ENCODE measurements around the gene ADIPOQ.
"Not testable (repeated sequence)": the region's sequence is repeated elsewhere in the genome, so short reads cannot be mapped to it uniquely, and the experiment has no call there.

Gene ADIPOQ

GRCh38 chr3:186842426-186843038 is at the start of gene ADIPOQ:
Gene ADIPOQ, plus strand, starts transcription at chr3:186842710. Its CDS starts 10,349 bp downstream, at chr3:186853059.
- Histone ChIP-seq H3K4me1 (ENCODE audit: control insufficient read depth in 1 of 2, insufficient read depth in 1 of 2, low read depth in 1 of 2, low read length in 1 of 2) (no peaks in the 10 kb centered on the region), H3K27me3 (no peaks in the 10 kb centered on the region), H3K4me3 (ENCODE audit: low read depth in 1 of 2, low read length in 1 of 2) (no peak within 1 kb of the TSS), H3K27ac (no peak within 1 kb of the TSS), H3K9me3 (no peaks in the 10 kb centered on the region), H3K36me3 (no peaks in the 10 kb centered on the region)
- no peak for TF ChIP-seq CTCF (IDR thresholded peaks at IDR 0.05)

- no peak for TF ChIP-seq CTCF (IDR thresholded peaks at IDR 0.05)
- Histone ChIP-seq H3K27me3 (no peaks in the 10 kb centered on the region), H3K4me3 (ENCODE audit: low read depth in 1 of 2, low read length in 1 of 2) (no peak overlapping the region), H3K27ac (no peak overlapping the region), H3K36me3 (peaks cover 9% of the 10 kb centered on the region), H3K9me3 (no peaks in the 10 kb centered on the region), H3K4me1 (ENCODE audit: control insufficient read depth in 1 of 2, insufficient read depth in 1 of 2, low read depth in 1 of 2, low read length in 1 of 2) (no peaks in the 10 kb centered on the region)
Measured at GRCh38 chr3:186798239-186798874, 44.2 kb upstream of the ADIPOQ start.

GRCh38 chr3:186800285-186800684 is 42.2 kb upstream of the ADIPOQ start:
- peaks cover 4% of the 10 kb centered on the region for H3K36me3 ChIP-seq
- no peak for TF ChIP-seq CTCF (IDR thresholded peaks at IDR 0.05)

GRCh38 chr3:186802701-186803100 is 39.8 kb upstream of the ADIPOQ start:
- Histone ChIP-seq H3K27me3 (no peaks in the 10 kb centered on the region), H3K4me3 (ENCODE audit: low read depth in 1 of 2, low read length in 1 of 2) (no peak overlapping the region), H3K9me3 (no peaks in the 10 kb centered on the region), H3K27ac (no peak overlapping the region), H3K4me1 (ENCODE audit: control insufficient read depth in 1 of 2, insufficient read depth in 1 of 2, low read depth in 1 of 2, low read length in 1 of 2) (peaks cover 13 to 16% of the 10 kb centered on the region in 2 experiments), H3K36me3 (peaks cover 4% of the 10 kb centered on the region)
- TF ChIP-seq CTCF (IDR thresholded peaks at IDR 0.05): no peak

More at GRCh38 chr3:186800285-186800684, 42.2 kb upstream of the ADIPOQ start:
- Histone ChIP-seq H3K27me3 (no peaks in the 10 kb centered on the region), H3K27ac (no peak overlapping the region), H3K4me1 (ENCODE audit: control insufficient read depth in 1 of 2, insufficient read depth in 1 of 2, low read depth in 1 of 2, low read length in 1 of 2) (peaks cover 0 to under 1% of the 10 kb centered on the region in 2 experiments), H3K4me3 (ENCODE audit: low read depth in 1 of 2, low read length in 1 of 2) (no peak overlapping the region), H3K9me3 (no peaks in the 10 kb centered on the region)

GRCh38 chr3:186803447-186803846 is 39.1 kb upstream of the ADIPOQ start:
- not testable (repeated sequence) for H3K4me3 ChIP-seq (ENCODE audit: low read depth in 1 of 2, low read length in 1 of 2); H3K9me3 ChIP-seq; H3K27me3 ChIP-seq; H3K27ac ChIP-seq; H3K36me3 ChIP-seq
- H3K4me1 ChIP-seq (ENCODE audit: control insufficient read depth in 1 of 2, insufficient read depth in 1 of 2, low read depth in 1 of 2, low read length in 1 of 2): peaks cover 13 to 16% of the 10 kb centered on the region in 2 experiments
